Stimulated activated CD8-positive, alpha-beta memory T cell treated with anti-CD3 and anti-CD28 coated beads, Interleukin-15, amount 100 ng/mL, for 24 hours (primary cell): Measurements from ENCODE around the gene SPIN4.
"Not testable (repeated sequence)": the region's sequence is repeated elsewhere in the genome, so short reads cannot be mapped to it uniquely, and the experiment has no call there.

Experiments
- DNase-seq: peaks from one replicate; pipeline ENCODE4 v3.0.0-alpha.2; 2020; ENCODE audit warnings: low read depth

Gene SPIN4

DNA sequence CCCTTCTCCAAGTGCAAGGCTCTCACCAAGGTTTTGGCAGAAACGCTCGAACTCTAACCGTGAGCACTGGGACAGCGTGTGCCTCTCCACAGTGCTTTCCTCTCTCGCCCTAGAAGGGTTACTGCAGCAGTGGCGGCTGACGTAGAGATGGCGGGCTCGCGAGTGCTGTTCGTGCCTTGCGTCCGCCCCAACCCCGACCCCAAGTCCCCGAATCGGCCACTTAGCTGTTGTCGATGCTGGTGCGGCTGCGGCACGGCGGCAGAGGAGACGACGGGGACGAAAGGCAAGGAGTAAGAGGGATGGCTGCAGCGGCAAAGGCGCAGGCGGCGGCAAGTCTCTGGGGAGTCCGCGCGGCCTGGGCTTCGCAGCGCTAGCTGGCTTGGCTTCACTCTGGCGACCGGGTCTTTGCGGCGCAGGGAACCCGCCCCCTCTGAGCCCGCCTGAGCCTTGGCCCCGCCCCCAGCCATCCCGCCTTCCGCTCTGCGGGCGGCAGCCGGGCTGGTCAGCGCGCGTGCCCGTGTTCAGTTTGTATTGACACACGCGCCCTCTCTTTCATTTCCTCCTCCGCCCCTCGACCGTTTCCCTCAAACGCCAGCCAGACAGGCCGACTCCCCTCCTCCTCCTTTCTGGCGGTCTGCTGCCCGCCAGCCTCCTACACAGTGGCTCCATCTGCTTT, at the start of gene SPIN4:
SPIN4 (minus strand) TSS at position 392 of the 676 bp plus-strand sequence. CDS start 513 bp downstream, outside the sequence.
- peak; percentile 33 for DNase-seq

GRCh38 chrX:63400340-63400739, 49.2 kb upstream of the SPIN4 start:
- no peak for DNase-seq

DNA sequence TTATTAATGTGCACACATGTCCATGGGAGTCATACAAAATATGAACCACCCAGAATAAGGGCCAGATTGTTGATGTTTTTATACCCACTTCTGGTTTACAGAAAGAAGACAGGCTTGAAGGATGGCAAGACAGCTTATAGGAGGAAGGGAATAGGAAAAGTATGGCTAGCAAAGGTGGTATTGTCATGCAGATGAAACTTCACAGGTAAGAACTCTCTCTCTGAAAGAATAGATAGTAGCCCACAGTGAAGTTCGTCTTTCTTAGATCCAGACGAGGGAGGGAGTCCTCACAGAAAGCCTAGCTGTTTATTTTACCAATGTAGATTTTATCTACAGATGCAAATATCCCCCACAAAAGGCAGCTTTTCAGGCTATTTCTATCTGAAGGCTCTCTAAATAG, 43.7 kb upstream of the SPIN4 start:
- no peak for DNase-seq

GRCh38 chrX:63393094-63393493, 42.0 kb upstream of the SPIN4 start:
- not testable (repeated sequence) for DNase-seq

- no peak for DNase-seq
Measured at GRCh38 chrX:63387411-63387810, 36.3 kb upstream of the SPIN4 start.

GRCh38 chrX:63384263-63384662, 33.1 kb upstream of the SPIN4 start:
- DNase-seq, result not testable (repeated sequence)

GRCh38 chrX:63373012-63373411, 21.9 kb upstream of the SPIN4 start:
- DNase-seq, result not testable (repeated sequence)

GRCh38 chrX:63367699-63368098, 16.6 kb upstream of the SPIN4 start:
- DNase-seq, result not testable (repeated sequence)

DNA sequence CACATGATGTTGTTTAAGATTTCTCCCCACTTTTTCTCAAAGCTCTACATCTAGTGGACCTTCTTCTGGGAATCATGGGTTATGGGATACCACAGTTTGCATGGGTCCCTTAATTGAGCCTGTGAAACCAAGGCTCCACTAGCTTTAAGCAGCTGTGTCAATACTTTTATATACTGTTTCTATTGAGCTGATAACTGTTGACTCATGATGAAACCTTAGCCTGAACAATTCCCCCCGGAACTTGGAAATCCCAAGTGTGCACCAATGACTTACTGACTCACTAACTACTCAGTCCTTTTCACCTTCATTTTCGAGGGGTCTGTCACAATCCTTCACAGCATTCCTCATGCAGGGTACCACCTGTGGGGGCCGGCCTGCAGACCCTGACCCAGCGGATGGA, 12.7 kb upstream of the SPIN4 start:
- no peak for DNase-seq

DNA sequence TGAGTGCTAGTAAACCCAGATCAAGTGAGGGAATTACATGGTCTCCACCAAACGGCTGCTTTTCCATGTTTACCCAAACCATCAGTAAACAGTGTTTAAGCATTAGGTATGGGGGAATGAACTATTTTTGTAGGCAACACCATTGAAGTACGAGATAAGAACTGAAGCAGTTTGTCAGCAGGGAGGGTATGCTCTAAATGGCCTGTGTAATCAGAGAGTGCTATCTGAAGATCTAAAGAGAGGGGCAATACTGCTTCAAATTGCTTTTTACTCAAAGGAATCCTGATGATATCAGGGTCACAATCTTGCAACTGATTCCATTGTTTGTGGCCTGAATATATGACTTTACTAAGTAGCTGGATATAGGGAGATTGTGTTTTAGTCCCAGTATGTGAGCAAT, 10.4 kb upstream of the SPIN4 start:
- no peak for DNase-seq

DNA sequence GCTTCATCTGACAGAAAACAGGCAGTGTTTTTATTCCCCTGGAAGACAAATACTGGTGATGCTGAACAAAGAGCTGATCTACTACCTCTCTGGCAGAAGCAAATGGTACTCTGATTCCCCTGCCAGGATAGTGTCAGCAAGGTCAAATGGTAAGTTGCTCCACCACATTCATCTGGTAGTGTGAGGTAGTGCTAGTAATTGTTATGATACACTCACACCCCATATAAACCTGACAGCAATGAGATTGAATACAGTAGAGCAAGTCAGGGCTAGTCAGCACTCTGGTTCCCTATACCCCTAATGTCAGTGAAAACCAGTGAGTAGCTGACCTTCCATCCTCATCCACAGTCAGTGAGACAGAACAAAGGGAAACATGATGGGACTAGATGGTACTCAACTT, 3.4 kb upstream of the SPIN4 start:
- DNase-seq, result no peak

DNA sequence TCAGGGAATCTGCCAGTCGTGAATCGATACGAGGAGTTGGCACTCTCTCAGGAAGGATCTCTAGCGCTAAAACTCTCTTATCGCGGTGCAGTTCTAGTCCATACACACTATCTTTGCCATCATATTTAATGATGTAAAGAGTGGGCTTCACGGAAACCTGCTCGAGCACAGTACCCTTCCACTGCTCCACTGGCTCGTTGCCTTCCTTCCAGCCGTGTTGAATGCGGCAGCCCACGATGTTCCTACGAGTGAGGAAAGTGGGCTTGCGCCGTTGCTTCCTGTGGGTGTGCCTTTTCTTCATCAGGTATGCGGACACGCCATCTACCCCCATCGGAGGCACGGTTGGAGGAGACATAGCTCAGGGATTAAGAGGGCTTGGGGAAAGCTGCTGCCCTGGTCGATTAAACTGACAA, 661 bp downstream of the SPIN4 start:
- no peak for DNase-seq

DNA sequence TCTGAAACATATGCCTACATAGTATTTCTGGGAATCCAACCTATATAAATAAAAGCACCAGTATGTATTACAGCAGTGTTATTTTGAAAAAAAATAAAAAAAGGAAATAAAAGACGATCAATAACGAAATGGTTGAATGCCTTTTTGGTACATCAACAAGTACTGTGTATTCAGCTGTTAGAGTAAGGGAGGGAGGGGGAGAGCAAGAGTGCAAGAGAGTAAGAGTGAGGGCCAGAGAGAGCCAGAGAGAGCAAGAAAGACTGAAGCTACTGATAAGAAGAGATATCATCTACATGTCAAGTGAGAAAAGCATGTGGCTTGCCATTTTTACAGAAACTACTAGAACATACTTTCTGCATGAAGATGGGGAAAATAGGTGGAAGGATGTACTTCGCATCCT, 1.8 kb downstream of the SPIN4 start:
- DNase-seq, result no peak

DNA sequence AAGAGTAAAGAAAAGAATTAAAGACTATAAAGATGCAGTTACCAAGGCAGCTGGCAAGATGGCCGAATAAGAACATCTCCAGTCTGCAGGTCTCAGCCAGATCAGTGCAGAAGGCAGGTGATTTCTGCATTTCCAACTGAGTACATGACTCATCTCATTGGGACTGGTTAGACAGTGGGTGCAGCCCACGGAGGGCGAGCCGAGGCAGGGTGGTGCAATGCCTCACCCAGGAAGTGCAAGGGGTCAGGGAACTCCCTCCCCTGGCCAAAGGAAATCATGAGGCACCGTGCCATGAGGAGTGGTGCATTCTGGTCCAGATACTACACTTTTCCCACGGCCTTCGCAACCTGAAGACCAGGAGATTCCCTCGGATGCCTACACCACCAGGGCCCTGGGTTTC, 20.5 kb downstream of the SPIN4 start:
- DNase-seq, result no peak

DNA sequence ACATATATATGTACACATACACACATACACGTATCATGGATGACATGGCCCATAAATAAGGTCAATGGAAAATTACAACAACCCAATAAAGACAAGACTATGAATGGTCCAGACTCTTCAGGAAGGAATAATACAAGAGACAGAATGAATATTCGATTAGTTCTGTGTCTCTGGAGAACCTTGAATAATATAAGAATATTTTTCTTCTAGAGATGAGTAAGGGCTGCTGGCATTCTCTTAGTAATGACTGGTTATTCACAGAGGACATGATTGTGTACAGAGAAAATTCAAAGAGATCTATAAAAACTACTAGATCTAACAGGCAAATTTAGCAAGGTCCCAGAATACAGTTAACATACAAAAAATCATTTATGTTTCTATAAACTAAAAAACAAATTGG, 23.3 kb downstream of the SPIN4 start:
- no peak for DNase-seq

DNA sequence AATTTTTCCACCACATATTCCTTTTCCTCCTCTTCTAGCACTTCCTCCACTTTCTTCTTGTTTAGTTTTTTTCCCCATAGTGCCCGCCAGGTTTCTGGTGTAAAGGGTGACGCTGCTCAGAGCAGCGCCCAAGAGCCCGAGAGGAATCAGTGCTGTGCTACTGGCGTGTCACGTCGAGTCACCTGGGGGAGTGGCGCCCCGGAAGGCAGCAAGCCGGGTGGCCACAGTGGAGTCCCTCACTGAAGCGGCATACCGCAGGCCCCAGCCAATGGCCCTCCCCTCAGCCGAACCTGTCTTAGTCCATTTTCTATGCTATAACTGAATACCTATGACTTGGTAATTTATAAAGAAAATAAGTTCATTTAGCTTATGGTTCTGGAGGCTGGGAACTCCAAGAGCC, 51.5 kb downstream of the SPIN4 start:
- no peak for DNase-seq
